ENCODE measurements around the gene PCP4L1.

- no peak for TF ChIP-seq POLR2A (IDR thresholded peaks at IDR 0.05; ENCODE audit: low read length)
- no peak for TF ChIP-seq GATA1 (IDR thresholded peaks at IDR 0.05; ENCODE audit: low read depth, low read length)
Observed at GRCh38 chr1:161209790-161210409, 48.6 kb upstream of the PCP4L1 start.

Data from erythroblast (primary cell).